Hippocampal formation (tissue), 2 donors: ENCODE measurements around the gene RLN3.
"Not testable (repeated sequence)": the region's sequence is repeated elsewhere in the genome, so short reads cannot be mapped to it uniquely, and the experiment has no call there.

Source experiments
- DNase-seq, 2 donors: peaks; one replicate each; lab custom pipeline; 2025; lab: John Stamatoyannopoulos, UW

The RLN3 gene

DNA sequence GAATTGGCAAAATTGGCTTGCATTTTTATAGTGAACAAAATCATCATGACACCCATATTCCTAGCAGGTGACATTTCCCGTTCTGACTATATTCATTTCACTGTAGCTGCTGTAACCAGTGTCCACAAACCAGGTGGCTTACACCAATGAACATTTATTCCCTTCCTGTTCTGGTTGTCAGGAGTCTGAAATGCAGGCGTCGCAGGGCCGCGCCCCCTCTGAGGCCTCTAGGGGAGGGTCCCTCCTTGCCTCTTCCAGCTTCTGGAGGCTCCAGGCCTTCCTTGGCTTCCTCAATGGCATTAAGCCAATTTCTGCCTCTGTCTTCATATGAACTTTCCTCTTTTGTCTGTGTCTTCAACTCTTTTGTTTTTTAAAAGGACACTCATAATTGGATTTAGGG is 6.5 kb upstream of the RLN3 start:
- no peak for DNase-seq

DNA sequence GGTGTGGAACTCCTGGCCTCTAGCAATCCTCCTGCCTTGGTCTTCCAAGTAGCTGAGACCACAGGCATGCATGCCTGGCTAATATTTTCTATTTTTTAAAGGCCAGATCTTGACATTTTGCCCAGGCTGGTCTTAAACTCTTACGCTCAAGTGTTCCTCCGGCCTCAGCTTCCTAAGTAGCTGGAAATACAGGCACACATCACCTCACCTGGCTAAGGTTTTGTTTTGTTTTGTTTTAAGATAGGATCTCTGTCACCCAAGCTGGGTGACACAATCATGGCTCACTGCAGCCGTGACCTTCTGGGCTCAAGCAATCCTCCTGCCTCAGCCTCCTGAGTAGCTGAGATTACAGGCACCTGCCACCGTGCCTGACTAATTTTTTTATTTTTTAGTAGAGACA is 5.5 kb upstream of the RLN3 start:
- DNase-seq = no peak

DNA sequence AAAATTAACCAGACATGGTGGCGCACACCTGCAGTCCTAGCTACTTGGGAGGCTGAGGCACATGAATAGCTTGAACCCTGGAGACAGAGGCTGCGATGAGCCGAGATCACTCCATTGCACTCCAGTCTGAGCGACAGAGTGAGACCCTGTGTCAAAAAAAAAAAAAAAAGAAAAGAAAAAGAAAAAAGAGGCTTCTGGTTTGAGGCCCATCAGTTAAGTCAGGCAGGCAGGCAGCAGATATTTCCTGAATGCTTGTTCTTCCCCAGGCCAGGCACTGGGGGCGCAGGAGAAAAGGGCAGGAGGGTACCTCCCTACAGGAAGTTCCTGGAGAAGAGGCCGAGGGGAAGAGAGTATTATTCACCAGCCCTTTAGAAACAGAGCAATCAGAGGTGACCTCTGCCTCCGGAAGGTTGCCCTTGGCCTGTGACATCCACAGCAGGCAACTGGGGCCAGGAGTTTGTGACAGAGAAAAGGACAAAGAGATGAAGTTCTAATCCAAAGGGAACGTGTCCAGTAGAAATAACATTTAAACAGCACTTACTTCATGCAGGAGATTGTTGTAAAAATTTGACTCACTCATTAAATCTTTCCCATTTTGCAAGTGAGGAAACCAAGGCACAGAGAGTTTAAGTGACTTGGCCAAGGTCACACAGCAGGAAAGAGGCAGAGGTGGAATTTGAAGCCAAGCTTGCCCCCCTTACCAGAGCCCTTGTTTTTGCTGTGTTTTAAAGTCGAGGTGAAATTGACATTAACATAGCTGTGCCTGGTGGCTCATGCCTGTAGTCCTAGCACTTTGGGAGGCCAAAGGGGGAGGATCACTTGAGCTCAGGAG is 4.3 kb upstream of the RLN3 start:
- no peak for DNase-seq

DNA sequence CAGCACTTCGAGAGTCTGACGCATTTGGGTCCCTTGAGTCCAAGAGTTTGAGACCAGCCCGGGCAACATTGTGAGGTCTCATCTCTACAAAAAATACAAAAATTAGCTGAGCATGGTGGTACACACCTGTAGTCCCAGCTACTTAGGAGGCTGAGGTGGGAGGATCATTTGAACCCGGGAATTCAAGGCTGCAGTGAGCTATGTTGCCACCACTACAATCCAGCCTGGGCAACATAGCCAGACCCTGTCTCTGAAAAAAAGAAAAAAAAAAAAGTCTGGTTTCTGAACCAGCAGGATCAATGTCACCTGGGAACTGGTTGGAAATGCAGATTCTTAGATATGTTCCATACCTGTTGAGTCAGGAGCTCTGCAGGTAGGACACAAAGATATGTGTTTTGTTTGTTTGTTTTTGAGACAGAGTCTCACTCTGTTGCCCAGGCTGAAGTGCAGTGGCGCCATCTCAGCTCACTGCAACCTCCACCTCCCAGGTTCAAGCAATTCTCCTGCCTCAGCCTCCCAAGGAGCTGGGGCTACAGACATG is 1.2 kb upstream of the RLN3 start:
- DNase-seq = not testable (repeated sequence)

DNA sequence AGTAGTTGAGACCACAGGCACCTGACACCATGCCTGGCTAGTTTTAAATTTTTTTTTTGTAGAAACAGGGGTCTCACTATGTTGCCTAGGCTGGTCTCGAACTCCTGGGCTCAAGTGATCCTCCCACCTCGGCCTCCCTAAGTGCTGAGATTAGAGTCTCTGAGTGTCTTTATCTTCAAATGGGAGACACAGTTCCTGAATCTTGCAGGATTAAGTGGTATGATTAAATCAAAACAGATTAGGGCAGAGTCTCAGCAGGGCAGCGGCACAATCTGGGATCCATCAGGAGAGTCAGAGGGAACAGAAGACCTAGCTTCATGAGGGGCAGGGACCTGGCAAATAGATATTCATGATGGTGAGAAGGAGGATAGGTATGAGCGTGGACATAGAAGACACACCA is 953 bp downstream of the RLN3 start:
- no peak for DNase-seq

DNA sequence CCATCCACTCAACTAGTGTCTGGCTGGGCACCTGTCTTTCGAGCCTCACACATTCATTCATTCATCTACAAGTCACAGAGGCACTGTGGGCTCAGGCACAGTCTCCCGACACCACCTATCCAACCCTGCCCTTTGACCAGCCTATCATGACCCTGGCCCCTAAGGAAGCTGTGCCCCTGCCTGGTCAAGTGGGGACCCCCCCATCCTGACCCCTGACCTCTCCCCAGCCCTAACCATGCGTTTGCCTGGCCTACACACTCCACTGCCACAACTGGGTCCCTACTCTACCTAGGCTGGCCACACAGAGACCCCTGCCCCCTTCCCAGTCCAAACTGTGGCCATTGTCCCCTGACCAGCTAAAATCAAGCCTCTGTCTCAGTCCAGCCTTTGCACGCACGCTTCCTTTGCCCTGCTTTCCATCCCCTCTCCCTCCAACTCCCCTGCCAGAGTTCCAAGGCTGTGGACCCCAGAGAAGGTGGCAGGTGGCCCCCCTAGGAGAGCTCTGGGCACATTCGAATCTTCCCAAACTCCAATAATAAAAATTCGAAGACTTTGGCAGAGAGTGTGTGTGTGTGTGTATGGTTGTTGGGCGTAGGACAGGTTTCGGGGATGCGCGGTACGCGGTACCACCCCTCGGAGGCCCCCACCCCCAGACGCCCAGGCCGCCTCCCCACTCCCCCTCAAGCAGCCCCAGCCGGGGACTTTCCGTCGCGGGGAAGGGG is 3.2 kb downstream of the RLN3 start:
- DNase-seq = no peak

DNA sequence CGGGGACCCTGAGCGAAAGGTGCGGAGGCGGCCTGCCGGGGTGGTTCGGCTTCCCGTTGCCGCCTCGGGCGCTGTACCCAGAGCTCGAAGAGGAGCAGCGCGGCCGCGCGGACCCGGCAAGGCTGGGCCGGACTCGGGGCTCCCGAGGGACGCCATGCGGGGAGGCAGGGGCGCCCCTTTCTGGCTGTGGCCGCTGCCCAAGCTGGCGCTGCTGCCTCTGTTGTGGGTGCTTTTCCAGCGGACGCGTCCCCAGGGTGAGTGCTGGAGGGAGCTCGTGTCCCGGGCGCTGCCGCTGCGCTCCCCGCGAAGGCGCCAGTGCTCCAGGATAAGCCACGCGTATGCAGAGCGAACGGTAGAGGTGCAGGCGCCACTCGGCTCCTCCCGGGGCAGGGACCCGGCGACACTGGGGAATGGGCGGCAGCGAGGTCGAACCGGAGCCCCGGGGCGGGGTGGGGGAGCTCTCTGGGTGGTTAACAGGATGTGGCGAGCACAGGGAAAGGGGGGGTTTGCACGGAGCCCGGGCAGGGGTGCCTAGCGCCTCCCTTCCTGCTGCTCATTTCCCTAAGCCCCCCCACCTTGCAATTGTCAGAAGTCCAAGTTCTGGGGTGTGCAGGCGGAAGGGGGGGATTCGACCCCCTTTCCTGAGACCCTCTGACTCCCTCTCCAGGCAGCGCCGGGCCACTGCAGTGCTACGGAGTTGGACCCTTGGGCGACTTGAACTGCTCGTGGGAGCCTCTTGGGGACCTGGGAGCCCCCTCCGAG is 4.0 kb downstream of the RLN3 start, which contains the start of gene IL27RA:
Gene IL27RA, plus strand, starts transcription at position 44 of the 762 bp plus-strand sequence. Its CDS starts 111 bp downstream, at position 155.
- DNase-seq = peak in 1 of 2 donors; percentile 9

DNA sequence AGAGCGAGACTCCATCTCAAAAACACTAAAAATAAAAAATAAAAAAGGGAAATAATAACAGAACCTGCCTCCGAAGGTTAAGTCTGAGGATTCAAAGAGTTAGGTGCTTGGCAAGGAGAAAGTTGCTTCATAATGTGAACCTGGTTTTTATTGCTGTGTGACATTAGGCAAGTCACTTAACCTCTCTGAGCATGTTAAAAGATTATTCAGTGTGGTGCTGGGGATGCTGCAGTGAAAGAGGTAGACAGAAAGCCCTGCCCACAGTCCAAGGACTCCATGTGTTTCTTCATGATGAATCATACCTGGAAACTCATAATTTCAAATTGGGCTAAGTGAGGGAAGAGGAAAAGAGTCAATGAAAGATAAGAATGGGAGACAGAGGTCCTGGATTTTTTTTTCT is 6.0 kb downstream of the RLN3 start:
- DNase-seq = no peak

DNA sequence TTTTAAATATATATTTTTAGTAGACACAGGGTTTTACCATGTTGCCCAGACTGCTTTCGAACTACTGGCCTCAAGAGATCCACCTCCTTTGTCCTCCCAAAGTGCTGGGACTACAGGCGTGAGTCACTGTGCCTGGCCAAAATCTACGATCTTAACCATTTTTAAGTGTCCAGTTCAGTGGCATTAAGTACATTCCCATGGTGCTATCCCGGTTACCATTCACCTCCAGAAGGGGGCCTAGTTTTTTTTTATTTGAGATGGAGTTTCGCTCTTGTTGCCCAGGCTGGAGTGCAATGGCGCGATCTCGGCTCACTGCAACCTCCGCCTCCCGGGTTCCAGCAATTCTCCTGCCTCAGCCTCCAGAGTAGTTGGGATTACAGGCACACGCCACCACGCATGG is 7.2 kb downstream of the RLN3 start:
- DNase-seq = not testable (repeated sequence)

DNA sequence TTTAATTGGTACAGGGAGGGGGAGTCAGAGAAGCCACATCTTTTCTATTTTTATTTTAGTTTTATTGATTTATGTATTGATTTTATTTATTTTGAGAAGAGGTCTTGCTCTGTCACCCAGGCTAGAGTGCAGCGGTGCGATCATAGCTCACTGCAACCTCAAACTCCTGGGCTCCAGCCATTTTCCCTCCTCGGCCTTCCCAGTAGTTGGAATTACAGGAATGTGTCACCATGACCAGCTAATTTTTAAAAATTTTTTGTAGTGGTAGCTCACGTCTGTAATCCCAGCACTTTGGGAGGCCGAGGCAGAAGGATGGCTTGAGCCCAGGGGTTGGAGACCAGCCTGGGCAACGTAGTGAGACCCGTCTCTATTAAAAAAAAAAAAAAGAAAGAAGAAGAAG is 7.8 kb downstream of the RLN3 start:
- DNase-seq = no peak

DNA sequence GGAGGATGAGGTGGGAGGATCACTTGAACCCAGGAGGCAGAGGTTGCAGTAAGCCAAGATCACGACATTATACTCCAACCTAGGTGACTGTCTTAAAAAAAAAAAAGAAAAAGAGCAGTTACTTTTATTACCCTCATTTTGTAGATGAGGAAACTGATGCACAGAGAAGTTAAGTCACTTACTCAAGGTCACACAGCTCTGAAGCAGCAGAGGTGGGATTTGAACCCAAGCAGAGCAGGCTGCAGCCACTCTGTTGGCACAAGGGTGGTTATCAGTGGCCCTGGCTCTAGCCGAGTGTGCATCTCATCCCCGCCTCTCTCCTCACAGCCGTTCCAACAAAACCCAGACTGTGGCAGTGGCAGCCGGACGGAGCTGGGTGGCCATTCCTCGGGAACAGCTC is 11.2 kb downstream of the RLN3 start:
- no peak for DNase-seq

DNA sequence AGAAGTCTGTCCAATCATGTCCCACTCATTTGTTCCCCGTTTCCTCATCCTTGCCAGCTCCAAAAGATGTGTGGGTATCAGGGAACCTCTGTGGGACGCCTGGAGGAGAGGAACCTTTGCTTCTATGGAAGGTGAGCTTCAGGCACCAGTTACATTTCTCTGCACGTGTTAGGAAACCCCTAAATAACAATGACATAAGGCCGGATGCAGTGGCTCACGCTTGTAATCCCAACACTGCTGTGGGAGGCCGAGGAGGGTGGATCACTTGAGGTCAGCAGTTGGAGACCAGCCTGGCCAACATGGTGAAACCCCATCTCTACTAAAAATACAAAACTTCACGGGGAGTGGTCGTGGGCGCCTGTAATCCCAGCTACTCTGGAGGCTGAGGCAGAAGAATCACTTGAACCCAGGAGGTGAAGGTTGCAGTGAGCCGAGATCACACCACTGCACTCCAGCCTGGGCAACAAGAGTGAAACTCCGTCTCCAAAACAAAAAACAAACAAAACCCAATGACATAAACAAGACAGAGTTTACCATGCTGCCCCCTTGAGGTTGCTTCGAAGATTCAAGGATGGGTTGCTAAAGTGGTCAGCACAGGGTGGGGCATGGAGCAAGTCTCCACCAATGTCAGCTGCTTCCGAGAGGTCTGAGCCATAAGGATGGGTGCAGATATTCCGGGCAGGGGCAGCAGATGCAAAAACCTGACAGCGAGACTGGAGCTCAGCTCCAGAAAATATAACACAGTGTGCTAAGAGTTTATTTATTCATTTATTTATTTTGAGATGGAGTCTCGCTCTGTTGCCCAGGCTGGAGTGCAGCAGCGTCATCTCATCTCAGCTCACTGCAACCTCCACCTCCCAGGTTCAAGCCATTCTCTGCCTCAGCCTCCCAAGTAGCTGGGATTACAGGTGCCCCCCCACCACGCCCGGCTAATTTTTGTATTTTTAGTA is 15.0 kb downstream of the RLN3 start:
- DNase-seq = peak in 1 of 2 donors; percentile 11

DNA sequence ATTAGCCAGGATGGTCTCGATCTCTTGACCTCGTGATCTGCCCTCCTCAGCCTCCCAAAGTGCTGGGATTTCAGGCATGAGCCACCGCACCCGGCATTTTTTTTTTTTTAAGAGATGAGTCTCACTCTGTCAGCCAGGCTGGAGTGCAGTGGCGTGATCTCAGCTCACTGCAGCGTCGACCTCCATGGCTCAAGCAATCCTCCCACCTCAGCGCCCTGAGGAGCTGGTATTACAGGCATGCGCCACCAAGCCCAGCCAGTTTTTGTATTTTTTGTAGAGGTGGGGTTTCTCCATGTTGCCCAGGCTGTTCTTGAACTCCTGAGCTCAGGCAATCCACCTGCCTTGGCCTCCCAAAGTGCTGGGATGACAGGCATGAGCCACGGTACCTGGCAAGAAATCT is 19.9 kb downstream of the RLN3 start:
- DNase-seq = not testable (repeated sequence)

DNA sequence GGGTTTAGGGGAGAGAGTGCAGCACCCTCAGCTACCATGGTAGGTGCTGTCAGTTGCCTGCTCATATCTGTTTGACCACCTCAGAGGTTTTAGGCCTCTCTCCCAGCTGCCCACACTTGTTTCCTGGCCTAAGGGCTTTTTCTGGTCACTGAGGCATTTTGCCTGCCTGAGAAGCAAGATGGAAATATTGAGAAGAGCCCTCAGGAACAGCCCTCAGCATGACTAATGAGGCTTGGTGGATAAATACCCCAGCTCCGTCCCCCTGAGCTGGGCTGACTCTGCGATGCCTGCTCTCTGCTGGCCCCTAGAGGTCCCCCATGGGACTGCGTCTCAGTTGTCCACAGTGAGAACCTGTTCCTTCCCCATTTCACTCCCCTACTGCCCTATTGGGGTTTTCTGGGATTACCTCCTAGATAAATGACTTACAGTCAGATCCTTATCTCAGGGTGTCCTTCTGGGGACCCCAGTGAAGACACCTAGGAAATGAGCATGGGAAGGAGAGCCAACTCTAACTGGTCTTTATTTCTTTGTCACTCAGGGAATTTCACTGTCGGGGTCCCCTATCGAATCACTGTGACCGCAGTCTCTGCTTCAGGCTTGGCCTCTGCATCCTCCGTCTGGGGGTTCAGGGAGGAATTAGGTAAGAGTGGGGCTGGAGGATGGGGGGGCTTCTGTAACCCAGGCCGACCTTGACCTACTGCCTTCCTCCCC is 20.6 kb downstream of the RLN3 start:
- DNase-seq = no peak

DNA sequence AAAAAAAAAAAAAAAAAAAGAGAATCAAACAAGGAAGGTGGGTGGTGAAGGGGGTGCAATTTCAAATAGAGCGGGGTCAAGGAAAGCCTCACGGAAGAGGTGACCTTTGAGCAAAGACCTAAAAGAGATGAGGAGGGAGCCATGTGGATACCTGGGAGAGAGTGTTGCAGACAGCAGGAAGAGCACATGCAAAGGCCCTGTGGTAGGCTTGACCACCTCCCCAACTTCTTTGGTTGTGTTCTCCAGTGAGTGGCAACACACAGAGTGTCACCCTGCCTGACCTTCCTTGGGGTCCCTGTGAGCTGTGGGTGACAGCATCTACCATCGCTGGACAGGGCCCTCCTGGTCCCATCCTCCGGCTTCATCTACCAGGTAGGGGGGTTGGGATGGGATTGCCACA is 22.6 kb downstream of the RLN3 start:
- no peak for DNase-seq

DNA sequence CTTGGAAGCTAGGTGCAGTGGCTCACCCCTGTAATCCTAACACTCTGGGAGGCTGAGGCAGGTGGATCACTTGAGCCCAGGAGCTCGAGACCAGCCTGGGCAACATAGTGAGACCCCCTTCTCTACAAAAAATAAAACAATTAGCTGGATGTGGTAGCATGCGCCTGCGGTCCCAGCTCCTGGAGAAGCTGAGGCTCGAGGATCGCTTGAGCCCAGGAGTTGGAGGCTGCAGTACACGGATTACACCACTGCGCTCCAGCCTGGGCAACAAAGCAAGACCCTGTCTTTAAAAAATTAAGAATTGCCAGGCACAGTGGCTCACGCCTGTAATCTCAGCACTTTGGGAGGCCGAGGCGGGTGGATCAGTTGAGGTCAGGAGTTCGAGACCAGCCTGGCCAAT is 23.0 kb downstream of the RLN3 start:
- DNase-seq = not testable (repeated sequence)

DNA sequence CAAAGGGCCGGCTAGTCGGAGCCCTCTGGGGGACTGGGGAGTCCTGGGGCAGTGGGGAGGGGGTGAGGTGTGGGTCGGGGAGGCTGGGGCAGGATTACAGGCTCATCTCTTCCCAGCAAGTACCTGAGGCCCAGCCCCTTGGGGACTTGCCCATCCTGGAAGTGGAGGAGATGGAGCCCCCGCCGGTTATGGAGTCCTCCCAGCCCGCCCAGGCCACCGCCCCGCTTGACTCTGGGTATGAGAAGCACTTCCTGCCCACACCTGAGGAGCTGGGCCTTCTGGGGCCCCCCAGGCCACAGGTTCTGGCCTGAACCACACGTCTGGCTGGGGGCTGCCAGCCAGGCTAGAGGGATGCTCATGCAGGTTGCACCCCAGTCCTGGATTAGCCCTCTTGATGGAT is 24.0 kb downstream of the RLN3 start:
- no peak for DNase-seq

DNA sequence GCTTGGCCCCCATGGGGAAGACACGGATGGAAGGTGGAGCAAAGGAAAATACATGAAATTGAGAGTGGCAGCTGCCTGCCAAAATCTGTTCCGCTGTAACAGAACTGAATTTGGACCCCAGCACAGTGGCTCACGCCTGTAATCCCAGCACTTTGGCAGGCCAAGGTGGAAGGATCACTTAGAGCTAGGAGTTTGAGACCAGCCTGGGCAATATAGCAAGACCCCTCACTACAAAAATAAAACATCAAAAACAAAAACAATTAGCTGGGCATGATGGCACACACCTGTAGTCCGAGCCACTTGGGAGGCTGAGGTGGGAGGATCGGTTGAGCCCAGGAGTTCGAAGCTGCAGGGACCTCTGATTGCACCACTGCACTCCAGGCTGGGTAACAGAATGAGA is 24.5 kb downstream of the RLN3 start:
- DNase-seq = no peak

DNA sequence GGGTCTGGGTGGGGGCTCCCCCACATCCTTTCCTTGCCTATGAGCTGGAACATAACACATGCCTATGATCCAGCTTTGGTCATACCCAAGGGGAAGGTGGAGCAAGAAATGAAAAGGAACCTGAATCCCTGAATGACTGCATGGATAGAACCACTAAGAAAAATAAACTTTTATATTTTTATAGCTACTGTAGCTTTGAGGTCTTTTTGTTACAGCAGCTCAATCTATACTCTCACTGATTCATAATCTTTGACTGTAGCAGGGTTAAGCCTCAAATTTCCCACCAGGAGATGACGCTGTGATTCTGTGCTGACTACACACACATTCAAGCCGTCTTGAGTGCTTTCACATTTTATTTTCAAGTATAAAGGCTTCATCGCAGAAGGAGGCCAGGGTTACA is 25.1 kb downstream of the RLN3 start:
- DNase-seq = no peak

DNA sequence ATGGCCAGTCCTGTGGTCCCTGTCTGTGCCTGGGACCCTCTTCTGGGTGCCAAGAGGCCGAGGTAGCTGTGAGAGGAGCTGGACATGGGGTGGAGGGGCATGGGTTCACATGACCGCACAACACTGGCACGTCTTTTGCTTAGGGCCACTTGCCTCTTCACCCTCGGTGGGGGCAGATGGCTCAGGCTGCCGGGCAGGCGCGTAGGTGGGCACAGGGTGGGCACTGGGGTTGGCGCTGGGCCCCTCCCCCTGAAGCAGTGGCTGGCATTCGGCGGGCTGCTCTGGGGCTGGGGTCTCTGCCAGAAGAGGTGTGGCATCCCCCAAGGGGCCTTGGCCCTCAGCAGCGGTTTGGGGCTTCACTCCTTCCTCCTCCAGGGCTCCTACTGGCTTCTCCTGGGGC is 25.6 kb downstream of the RLN3 start:
- no peak for DNase-seq

DNA sequence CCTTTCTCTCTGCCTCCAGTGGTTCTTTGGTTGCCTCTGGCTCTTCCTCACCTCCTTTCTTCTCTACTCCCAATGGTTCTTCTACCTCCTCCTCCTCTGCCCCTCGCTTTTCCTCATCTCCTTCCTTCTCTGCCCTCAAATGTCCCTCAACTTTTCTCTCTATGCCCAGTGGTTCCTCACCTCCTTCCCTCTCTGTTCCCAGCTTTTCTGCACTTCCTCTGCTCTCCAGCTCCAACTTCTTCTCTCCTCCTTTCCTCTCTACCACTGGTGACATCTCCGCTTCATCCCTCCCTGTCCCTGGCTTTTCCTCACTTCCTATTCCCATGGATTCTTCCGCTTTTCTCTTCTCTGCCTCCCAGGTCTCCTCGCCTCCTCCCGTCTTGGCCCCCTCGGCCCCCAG is 26.2 kb downstream of the RLN3 start:
- DNase-seq = no peak
